ENCODE results near the gene NXN.
"Not testable (repeated sequence)": the region's sequence is repeated elsewhere in the genome, so short reads cannot be mapped to it uniquely, and the experiment has no call there.

NXN gene

GRCh38 chr17:1005361-1005946, 25.9 kb upstream of the NXN start:
- peak; percentile 15 for DNase-seq

GRCh38 chr17:1004769-1005295, 25.3 kb upstream of the NXN start:
- DNase-seq = no peak

- peak; percentile 31 for DNase-seq
Measured at GRCh38 chr17:1003972-1004768, 24.6 kb upstream of the NXN start.

- no peak for DNase-seq
Measured at GRCh38 chr17:1003633-1003971, 24.0 kb upstream of the NXN start.

- no peak for DNase-seq
Measured at GRCh38 chr17:1002771-1003555, 23.4 kb upstream of the NXN start.

- no peak for DNase-seq
Measured at GRCh38 chr17:1002412-1002753, 22.8 kb upstream of the NXN start.

- DNase-seq = no peak
Measured at GRCh38 chr17:1001640-1002411, 22.2 kb upstream of the NXN start.

GRCh38 chr17:1000597-1001461, 21.3 kb upstream of the NXN start:
- DNase-seq = no peak

GRCh38 chr17:998111-998510, 18.5 kb upstream of the NXN start:
- DNase-seq = no peak

GRCh38 chr17:996554-997344, 17.2 kb upstream of the NXN start, which contains the start of gene TIMM22:
TIMM22 (plus strand) TSS chr17:997129; CDS start chr17:997143, 14 bp downstream.
- DNase-seq = peak; percentile 97

- not testable (repeated sequence) for DNase-seq
Measured at GRCh38 chr17:995324-995723, 15.7 kb upstream of the NXN start.

- DNase-seq = no peak
Measured at GRCh38 chr17:992933-993332, 13.4 kb upstream of the NXN start.

GRCh38 chr17:988561-988960, 9.0 kb upstream of the NXN start:
- no peak for DNase-seq

- no peak for DNase-seq
Measured at GRCh38 chr17:987931-988330, 8.4 kb upstream of the NXN start.

- DNase-seq = no peak
Measured at GRCh38 chr17:986322-986929, 6.8 kb upstream of the NXN start.

- DNase-seq = no peak
Measured at GRCh38 chr17:983921-984320, 4.3 kb upstream of the NXN start.

GRCh38 chr17:981292-981658, 1.7 kb upstream of the NXN start:
- DNase-seq = no peak

- peak; percentile 84 for DNase-seq
Measured at GRCh38 chr17:980406-981291, 1.1 kb upstream of the NXN start.

GRCh38 chr17:979212-979538, 401 bp downstream of the NXN start:
- DNase-seq = no peak

All from MV-4-11 (cell line).